Heart right ventricle (tissue), 16 donors: Measurements from ENCODE around the gene S1PR2. TPM values are rescaled to one million over a fixed set of nuclear protein-coding genes. Genes with fewer than 3 reads are reported as not detected.

Source experiments
- ATAC-seq, 8 donors: fragments of 200-7000 bp; cut with Tn5 transposase; one replicate each; pipeline ENCODE4 v1.9.1; 2020; ENCODE audit warnings: mild to moderate bottlenecking in 8 of 8, moderate library complexity in 8 of 8, moderate number of reproducible peaks in 1 of 8
- DNase-seq, 2 donors: peaks; one replicate each; pipeline ENCODE4 v3.0.0-alpha.2; 2020
- H3K27ac ChIP-seq, 10 donors: fragments of 200-600 bp; sonication (generic) in 2 of 10; one replicate each; pipeline versions ENCODE4 v1.5.0 to v1.8.0; 2020 to 2022; ENCODE audit warnings: mild to moderate bottlenecking in 3 of 10
- H3K27me3 ChIP-seq, 7 donors: fragments of 200-600 bp; one replicate each; pipeline ENCODE4 v1.8.0; 2021 to 2022; ENCODE audit warnings: mild to moderate bottlenecking in 2 of 7
- H3K36me3 ChIP-seq, 9 donors: fragments of 200-600 bp; sonication (generic) in 1 of 9; one replicate each; pipeline versions ENCODE4 v1.5.0 to v1.8.0; 2020 to 2022; ENCODE audit warnings: mild to moderate bottlenecking in 2 of 9
- H3K4me1 ChIP-seq, 9 donors: fragments of 200-600 bp; sonication (generic) in 1 of 9; one replicate each; pipeline versions ENCODE4 v1.5.0 to v1.8.0; 2020 to 2022; ENCODE audit warnings: mild to moderate bottlenecking in 4 of 9
- H3K4me3 ChIP-seq, 10 donors: fragments of 200-600 bp; sonication (generic) in 2 of 10; one replicate each; pipeline versions ENCODE4 v1.5.0 to v1.8.0; 2020 to 2022; ENCODE audit warnings: mild to moderate bottlenecking in 7 of 10, moderate library complexity in 2 of 10
- H3K9me3 ChIP-seq, 11 donors: fragments of 200-600 bp in 10 of 11; sonication (generic) in 2 of 11; one replicate each; pipeline versions ENCODE4 v1.5.0 to v1.8.0; 2013 to 2022; ENCODE audit warnings: mild to moderate bottlenecking in 2 of 11, control low read depth in 1 of 11, moderate library complexity in 1 of 11
- CTCF ChIP-seq, 9 donors: fragments of 200-600 bp; sonication (generic) in 2 of 9; IDR thresholded peaks; one replicate each; pipeline versions ENCODE4 v1.5.0 to v1.8.0; 2021 to 2022; ENCODE audit warnings: antibody characterized with exemption in 9 of 9, mild to moderate bottlenecking in 5 of 9, moderate library complexity in 1 of 9
- WGBS, 2 donors: extraction: QIAGEN DNeasy Blood & Tissue Kit; methylation state at CpG; one replicate each; pipeline ENCODE4 v1.1.7; 2013; ENCODE audit warnings: inconsistent platforms in 1 of 2; 5-methylcytosine and 5-hydroxymethylcytosine counted together
- intact Hi-C, 10 donors: fragments of 100-400 bp; cut with DNase I; formaldehyde crosslinking; loops; one replicate each; pipeline versions ENCODE4 v1.11.1 to v1.14.2; 2022
- polyA plus RNA-seq, 2 donors: library from polyadenylated mRNA; stranded (reverse); fragments of 200-250 nt; gene quantifications; one replicate each; pipeline ENCODE4 v1.2.3, GENCODE V29; 2013
- total RNA-seq, 10 donors: library from RNA; stranded (reverse); fragmentation: NEBNext Ultra II Directional in 3 of 10; extraction: Animal tissue kit (Norgen Biotek cat#: 25700) in 3 of 10; gene quantifications; one replicate each; pipeline versions ENCODE4 v1.2.1 to v1.2.4, GENCODE V29; 2021 to 2023
- donor health status: Arrhythmogenic right ventricular cardiomyopathy.
- donor health status: ischemic (EF 13 %, LVEDD 7.1; RV severe dilation, severe dysfunction).
- donor health status: healthy with polysubstance abuse.
- donor health status: DM: no; HTN: yes; CAD: no.
- donor health status: DM: no; HTN: no; CAD: no.
- donor health status: ischemic (EF 25% LVEDD 6.9; RV normal size, moderate dysfunction).
- donor health status: ischemic (EF 25% LVEDD 5.7; RV mildly dilated, moderate dysfunction).
- donor health status: healthy.
- donor health status: DM: yes; HTN: yes; CAD: no.
- donor health status: Ischemic cardiomyopathy.
- donor health status: ischemic (EF 35%, LVEDD 5.7; RV mildly dilated, moderate dysfunction).
- donor health status: nonischemic (EF 11% LVEDD 7.7; RV severe dilation, severe dysfunction).
- donor health status: DM: yes; HTN: yes; CAD: no.
- donor health status: PGD.
- donor health status: ischemic (EF 29% LVEDD 5.4; RV normal size, mild dysfunction).
- donor health status: nonischemic (EF 23%, LVEDD 6.1; RV moderate dilation, normal function).

The S1PR2 gene
- total and polyA plus RNA-seq, 12 donors = 1.8 to 12.2 (median 3.3) TPM

DNA sequence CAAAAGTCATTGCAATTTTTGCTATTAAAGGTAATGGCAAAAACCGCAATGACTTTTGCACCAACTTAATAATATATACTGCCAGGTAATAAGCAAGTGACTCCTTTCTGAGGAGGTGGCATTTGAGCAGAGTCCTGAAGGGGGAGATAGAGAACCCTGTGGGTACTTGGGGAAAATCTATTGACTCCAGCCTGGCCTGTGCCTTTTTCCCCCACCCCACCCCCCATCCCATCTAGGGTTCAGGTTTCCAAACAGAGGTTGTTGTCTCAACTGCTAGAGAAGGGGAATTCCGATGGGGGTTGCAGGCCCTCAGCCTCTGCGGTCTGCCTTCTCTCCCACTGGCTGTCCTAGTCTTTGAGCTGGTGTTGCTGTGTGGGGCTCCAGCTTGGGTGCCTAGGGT, 11.5 kb downstream of the S1PR2 start:
- Histone ChIP-seq H3K27ac (no peak overlapping the region), H3K27me3 (no peaks in the 10 kb centered on the region), H3K9me3 (no peaks in the 10 kb centered on the region), H3K36me3 (peaks cover 0 to 29% (median 6%) of the 10 kb centered on the region in 9 donors), H3K4me1 (peaks cover 0 to 16% (median 0%) of the 10 kb centered on the region in 9 donors), H3K4me3 (no peak overlapping the region)
- peak in 1 of 8 donors; percentile 36 for ATAC-seq
- DNase-seq = no peak
- TF ChIP-seq CTCF (IDR thresholded peaks at IDR 0.05) = peak in 4 of 9 donors; percentile 9 to 40 (median 12)
- WGBS, 2 donors = 30 to 48% methylated on average over 3 of the region's 3 CpGs
- intact Hi-C loops = no loop called here

GRCh38 chr19:10217085-10217484, 14.0 kb downstream of the S1PR2 start:
- DNase-seq (no peak), ATAC-seq (no peak)
- WGBS, 2 donors = 88% methylated on average over 9 of the region's 9 CpGs
- Histone ChIP-seq H3K9me3 (no peaks in the 10 kb centered on the region), H3K4me3 (no peak overlapping the region), H3K36me3 (peaks cover 0 to 9% (median 0%) of the 10 kb centered on the region in 9 donors), H3K27ac (no peak overlapping the region), H3K27me3 (no peaks in the 10 kb centered on the region), H3K4me1 (peaks cover 0 to 8% (median 0%) of the 10 kb centered on the region in 9 donors)
- intact Hi-C loops = no loop called here
- TF ChIP-seq CTCF (IDR thresholded peaks at IDR 0.05) = no peak

DNA sequence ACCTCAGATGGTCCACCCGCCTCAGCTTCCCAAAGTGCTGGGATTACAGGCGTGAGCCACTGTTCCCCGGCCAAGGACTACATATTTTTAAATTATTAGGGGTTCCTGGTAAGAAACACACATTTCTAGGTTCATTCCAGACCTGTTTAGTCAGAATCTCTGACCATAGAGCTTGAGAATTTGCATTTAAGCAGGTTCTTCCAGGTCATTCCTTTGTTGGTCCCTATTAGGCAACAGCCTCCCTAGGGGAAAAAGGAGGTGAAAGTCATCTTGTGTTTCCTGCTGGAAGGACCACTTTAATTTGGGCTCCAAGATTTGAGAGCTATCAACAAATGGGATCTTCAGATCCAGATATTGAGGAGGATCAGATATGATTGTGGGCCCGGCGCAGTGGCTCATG, 16.3 kb downstream of the S1PR2 start:
- H3K9me3 ChIP-seq = no peaks in the 10 kb centered on the region
- no peak overlapping the region for H3K4me3 ChIP-seq
- 95 to 98% methylated on average over 5 of the region's 5 CpGs for WGBS, 2 donors
- peaks cover 0 to 10% (median 0%) of the 10 kb centered on the region in 9 donors for H3K4me1 ChIP-seq
- H3K27me3 ChIP-seq = no peaks in the 10 kb centered on the region
- intact Hi-C loops = no loop called here
- H3K27ac ChIP-seq = no peak overlapping the region
- TF ChIP-seq CTCF (IDR thresholded peaks at IDR 0.05) = no peak
- DNase-seq (no peak), ATAC-seq (no peak)
- H3K36me3 ChIP-seq = no peaks in the 10 kb centered on the region

GRCh38 chr19:10211691-10212090, 19.4 kb downstream of the S1PR2 start:
- DNase-seq (no peak), ATAC-seq (no peak)
- WGBS, 2 donors = 89 to 91% methylated on average over 6 of the region's 6 CpGs
- no peaks in the 10 kb centered on the region for H3K36me3 ChIP-seq
- no peak overlapping the region for H3K4me3 ChIP-seq
- H3K4me1 ChIP-seq = peaks cover 0 to 18% (median 0%) of the 10 kb centered on the region in 9 donors
- intact Hi-C loops = no loop called here
- no peaks in the 10 kb centered on the region for H3K27me3 ChIP-seq
- peaks cover 0 to 7% (median 0%) of the 10 kb centered on the region in 11 donors for H3K9me3 ChIP-seq
- no peak overlapping the region for H3K27ac ChIP-seq
- TF ChIP-seq CTCF (IDR thresholded peaks at IDR 0.05) = no peak
